ENCODE results near the gene ADAMTSL3. TPM values are rescaled to one million over a fixed set of nuclear protein-coding genes. Genes with fewer than 3 reads are reported as not detected.

Gene ADAMTSL3
- total and polyA plus RNA-seq, 7 donors, result 0.60 to 40.7 (median 32.6) TPM; not detected in 1

DNA sequence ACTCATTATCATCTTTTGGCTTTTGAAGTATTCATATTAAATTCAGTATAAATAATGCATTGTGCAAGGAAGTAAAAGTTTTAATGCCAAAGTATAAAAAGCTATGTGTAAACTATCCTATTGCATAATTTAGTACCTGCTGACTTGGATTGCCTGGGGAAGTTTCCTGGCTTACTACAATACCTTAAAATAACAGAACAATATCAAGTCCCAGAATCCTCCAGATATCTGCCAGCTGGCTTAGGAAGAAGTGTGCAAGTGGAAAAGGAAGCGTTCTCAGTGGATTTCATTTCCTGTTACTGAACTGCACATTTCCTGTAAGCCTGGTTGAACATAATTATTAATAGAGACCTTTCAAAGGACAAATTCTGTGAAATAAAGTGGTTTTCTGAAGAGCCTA lies 236.7 kb downstream of the ADAMTSL3 start:
- Histone ChIP-seq H3K9me3 (no peaks in the 10 kb centered on the region), H3K4me1 (peaks cover 0 to 18% (median 15%) of the 10 kb centered on the region in 4 donors), H3K36me3 (peaks cover 0 to 9% (median 2%) of the 10 kb centered on the region in 4 donors), H3K4me3 (no peak overlapping the region), H3K27me3 (no peaks in the 10 kb centered on the region), H3K27ac (peak overlapping the region; percentile 27 to 62 (median 46))
- peak in 1 of 4 donors; percentile 25 for TF ChIP-seq EP300 (IDR thresholded peaks at IDR 0.05)
- TF ChIP-seq POLR2A (IDR thresholded peaks at IDR 0.05), result no peak
- TF ChIP-seq, protein P1, sequence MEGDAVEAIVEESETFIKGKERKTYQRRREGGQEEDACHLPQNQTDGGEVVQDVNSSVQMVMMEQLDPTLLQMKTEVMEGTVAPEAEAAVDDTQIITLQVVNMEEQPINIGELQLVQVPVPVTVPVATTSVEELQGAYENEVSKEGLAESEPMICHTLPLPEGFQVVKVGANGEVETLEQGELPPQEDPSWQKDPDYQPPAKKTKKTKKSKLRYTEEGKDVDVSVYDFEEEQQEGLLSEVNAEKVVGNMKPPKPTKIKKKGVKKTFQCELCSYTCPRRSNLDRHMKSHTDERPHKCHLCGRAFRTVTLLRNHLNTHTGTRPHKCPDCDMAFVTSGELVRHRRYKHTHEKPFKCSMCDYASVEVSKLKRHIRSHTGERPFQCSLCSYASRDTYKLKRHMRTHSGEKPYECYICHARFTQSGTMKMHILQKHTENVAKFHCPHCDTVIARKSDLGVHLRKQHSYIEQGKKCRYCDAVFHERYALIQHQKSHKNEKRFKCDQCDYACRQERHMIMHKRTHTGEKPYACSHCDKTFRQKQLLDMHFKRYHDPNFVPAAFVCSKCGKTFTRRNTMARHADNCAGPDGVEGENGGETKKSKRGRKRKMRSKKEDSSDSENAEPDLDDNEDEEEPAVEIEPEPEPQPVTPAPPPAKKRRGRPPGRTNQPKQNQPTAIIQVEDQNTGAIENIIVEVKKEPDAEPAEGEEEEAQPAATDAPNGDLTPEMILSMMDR (IDR thresholded peaks at IDR 0.05), result no peak
- TF ChIP-seq POLR2AphosphoS5 (IDR thresholded peaks at IDR 0.05), result peak; percentile 25 to 60 (median 56)
- 26 to 59% methylated on average over 1 of the region's 1 CpG for WGBS, 2 donors
- intact Hi-C loops (cut with DNase I), result no loop called here
- DNase-seq, result peak; percentile 73

DNA sequence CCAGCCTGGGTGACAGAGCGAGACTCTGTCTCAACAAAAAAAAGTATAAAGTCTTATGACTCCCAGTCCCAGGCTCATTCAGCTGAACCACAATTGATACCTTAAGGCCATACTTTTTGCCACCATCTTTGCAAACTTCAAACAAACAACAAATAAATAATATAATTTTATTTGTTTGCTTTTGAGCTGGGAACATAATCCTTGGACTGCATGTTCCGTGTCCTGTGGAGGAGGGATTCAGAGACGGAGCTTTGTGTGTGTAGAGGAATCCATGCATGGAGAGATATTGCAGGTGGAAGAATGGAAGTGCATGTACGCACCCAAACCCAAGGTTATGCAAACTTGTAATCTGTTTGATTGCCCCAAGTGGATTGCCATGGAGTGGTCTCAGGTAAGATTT lies 238.6 kb downstream of the ADAMTSL3 start:
- peaks cover 0 to 9% (median 2%) of the 10 kb centered on the region in 4 donors for H3K36me3 ChIP-seq
- no peak for DNase-seq
- H3K9me3 ChIP-seq, result no peaks in the 10 kb centered on the region
- TF ChIP-seq EP300 (IDR thresholded peaks at IDR 0.05) (no peak), POLR2A (IDR thresholded peaks at IDR 0.05) (no peak), POLR2AphosphoS5 (IDR thresholded peaks at IDR 0.05) (no peak)
- TF ChIP-seq, protein P1 (IDR thresholded peaks at IDR 0.05), result no peak
- H3K4me1 ChIP-seq, result peaks cover 0 to 18% (median 15%) of the 10 kb centered on the region in 4 donors
- no peaks in the 10 kb centered on the region for H3K27me3 ChIP-seq
- intact Hi-C loops (cut with DNase I), result no loop called here
- no peak overlapping the region for H3K27ac ChIP-seq
- H3K4me3 ChIP-seq, result no peak overlapping the region
- 62 to 80% methylated on average over 4 of the region's 4 CpGs for WGBS, 2 donors

DNA sequence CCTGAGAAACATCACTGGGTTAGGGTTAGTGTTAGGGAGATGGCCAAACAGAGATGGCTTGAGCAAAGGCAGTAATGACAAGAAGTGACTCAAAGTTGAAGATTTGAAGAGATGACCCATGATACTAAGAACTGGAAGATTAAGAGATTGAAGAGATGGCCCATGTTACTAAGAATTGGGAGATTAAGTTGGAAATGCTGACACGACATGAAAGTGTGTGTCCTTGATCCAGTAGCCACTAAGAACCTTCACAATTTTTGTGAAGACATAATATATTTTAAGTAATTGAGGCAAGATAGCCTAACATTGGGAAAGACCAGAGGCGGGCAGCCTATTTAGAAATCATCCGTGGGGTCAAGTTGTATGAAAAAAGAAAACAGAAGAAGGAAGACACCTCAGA lies 239.4 kb downstream of the ADAMTSL3 start:
- H3K9me3 ChIP-seq, result no peaks in the 10 kb centered on the region
- peaks cover 0 to 17% (median 2%) of the 10 kb centered on the region in 4 donors for H3K36me3 ChIP-seq
- H3K27ac ChIP-seq, result no peak overlapping the region
- TF ChIP-seq, protein P1 (IDR thresholded peaks at IDR 0.05), result no peak
- TF ChIP-seq EP300 (IDR thresholded peaks at IDR 0.05) (no peak), POLR2AphosphoS5 (IDR thresholded peaks at IDR 0.05) (no peak), POLR2A (IDR thresholded peaks at IDR 0.05) (no peak)
- no peak overlapping the region for H3K4me3 ChIP-seq
- H3K4me1 ChIP-seq, result peaks cover 0 to 18% (median 15%) of the 10 kb centered on the region in 4 donors
- WGBS, 2 donors, result 77 to 90% methylated on average over 3 of the region's 3 CpGs
- no peak for DNase-seq
- no peaks in the 10 kb centered on the region for H3K27me3 ChIP-seq
- intact Hi-C loops (cut with DNase I), result no loop called here

DNA sequence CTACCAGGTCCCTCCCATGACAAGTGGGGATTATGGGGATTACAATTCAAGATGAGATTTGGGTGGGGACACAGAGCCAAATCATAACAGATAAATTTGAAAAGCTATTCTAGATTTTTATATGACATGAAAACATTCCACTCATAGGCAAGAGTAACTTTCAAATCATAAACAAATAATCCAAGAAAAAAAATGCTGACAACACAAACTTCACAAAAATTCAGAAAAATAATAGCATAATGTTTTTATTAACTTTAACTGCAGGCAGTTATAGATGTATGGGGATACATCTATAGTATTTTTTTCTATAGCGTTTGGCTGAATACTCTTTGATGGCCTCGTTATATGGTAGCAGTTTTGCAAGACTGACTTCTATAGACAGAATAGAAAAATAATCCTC lies 243.1 kb downstream of the ADAMTSL3 start:
- no peak for DNase-seq
- intact Hi-C loops (cut with DNase I), result no loop called here
- TF ChIP-seq, protein P1 (IDR thresholded peaks at IDR 0.05), result no peak
- TF ChIP-seq EP300 (IDR thresholded peaks at IDR 0.05) (no peak), POLR2A (IDR thresholded peaks at IDR 0.05) (no peak), POLR2AphosphoS5 (IDR thresholded peaks at IDR 0.05) (no peak)

DNA sequence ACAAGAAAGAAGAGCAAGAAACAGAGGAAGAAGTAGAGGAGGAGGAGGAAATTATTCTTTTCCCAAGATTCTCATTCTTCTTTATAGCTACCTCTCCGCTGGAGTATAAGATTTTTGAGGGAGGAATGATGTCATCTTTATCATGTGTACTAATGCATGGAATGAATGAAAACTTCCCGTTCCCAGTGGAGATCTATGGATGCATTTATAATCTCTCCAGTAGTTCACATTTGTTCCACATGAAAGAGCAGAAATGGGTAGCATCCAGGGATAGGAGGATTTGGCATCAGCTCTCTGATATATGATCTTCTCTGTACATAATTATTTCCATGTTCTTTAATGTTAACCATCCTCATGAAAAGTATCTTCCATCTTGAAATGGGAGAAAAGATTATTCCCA lies 244.4 kb downstream of the ADAMTSL3 start:
- 84 to 90% methylated on average over 2 of the region's 2 CpGs for WGBS, 2 donors
- TF ChIP-seq POLR2AphosphoS5 (IDR thresholded peaks at IDR 0.05) (no peak), EP300 (IDR thresholded peaks at IDR 0.05) (no peak)
- Histone ChIP-seq H3K4me3 (no peak overlapping the region), H3K36me3 (peaks cover 0 to 37% (median 5%) of the 10 kb centered on the region in 4 donors), H3K9me3 (no peaks in the 10 kb centered on the region), H3K27me3 (no peaks in the 10 kb centered on the region), H3K27ac (no peak overlapping the region), H3K4me1 (peaks cover 0 to 6% (median 4%) of the 10 kb centered on the region in 4 donors)
- intact Hi-C loops (cut with DNase I), result no loop called here
- no peak for DNase-seq

More for the DNA sequence above, 243.1 kb downstream of the ADAMTSL3 start:
- Histone ChIP-seq H3K4me1 (no peaks in the 10 kb centered on the region), H3K27me3 (no peaks in the 10 kb centered on the region), H3K4me3 (no peak overlapping the region), H3K36me3 (peaks cover 0 to 42% (median 5%) of the 10 kb centered on the region in 4 donors), H3K9me3 (no peaks in the 10 kb centered on the region), H3K27ac (no peak overlapping the region)
- 92 to 95% methylated on average over 2 of the region's 2 CpGs for WGBS, 2 donors

All from sigmoid colon (tissue), 7 donors.